Stimulated activated CD4-positive, alpha-beta T cell treated with anti-CD3 and anti-CD28 coated beads, Interleukin-1b, Interleukin-23, amount 100 ng/mL, for 48 hours (primary cell): ENCODE measurements around the gene ODAD2.

Experiments used
- DNase-seq: peaks from one replicate; pipeline ENCODE4 v3.0.0-alpha.2; 2020

ODAD2 gene

DNA sequence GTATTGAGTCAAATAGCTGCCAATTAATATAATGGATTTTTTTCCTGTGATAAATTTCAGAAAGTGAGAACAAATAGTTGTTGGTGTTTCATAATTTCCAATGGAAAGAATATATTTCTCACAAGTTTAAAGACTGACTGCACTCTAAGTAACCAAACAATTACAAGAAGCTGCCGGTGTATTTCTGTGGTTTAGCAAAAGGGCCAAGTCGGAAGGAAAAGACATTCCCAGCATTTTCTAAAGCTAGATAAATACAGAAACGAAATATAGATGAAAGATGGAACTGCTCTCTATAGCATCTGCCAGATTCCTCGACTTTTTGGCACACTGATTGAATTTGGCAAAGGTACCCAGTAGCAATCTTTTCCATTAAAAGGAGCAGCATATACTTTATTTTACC, 160.5 kb downstream of the ODAD2 start:
- DNase-seq = no peak

DNA sequence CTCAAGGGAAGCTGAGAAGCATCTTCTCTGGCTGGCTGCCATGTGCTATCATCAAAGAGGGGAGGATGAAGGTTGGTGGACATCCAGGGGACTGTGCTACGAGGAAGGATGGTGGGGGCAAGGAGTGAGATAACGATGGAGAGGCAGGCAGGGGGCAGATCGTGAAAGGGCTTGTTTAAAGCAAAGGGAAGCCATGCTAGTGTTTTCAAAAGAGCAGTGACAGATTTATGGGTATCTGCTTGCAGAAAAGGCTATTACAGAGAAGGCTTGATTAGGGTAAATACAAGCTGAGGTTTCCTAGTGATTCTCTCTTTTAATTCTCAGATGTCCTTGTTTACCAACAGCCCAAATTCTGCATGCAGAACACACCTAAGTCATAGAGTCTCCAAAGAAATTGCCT, 164.4 kb downstream of the ODAD2 start:
- no peak for DNase-seq

- no peak for DNase-seq
These were observed 165.1 kb downstream of the ODAD2 start for GRCh38 chr10:27833792-27834191.

DNA sequence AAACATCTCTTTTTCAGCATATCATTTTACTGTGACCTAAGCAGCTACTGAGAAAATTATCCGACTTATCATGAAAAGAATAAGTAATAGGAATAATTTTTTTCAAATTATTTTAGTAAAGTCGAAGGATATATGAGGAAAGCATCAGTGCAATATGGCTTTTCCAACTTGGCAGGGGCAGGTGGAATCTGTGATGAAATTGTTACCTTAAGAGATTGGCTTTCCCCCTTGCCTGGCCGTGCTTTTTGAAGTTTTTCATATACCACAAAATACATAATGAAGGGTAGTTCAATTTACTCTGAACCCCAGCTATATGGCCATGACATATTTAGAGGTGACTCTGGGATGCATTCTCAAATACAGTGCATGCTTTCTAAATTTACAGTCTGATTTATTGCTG, 166.1 kb downstream of the ODAD2 start:
- DNase-seq = no peak

- DNase-seq = no peak
These were observed 172.5 kb downstream of the ODAD2 start for GRCh38 chr10:27826369-27826768.

- DNase-seq = no peak
These were observed 176.6 kb downstream of the ODAD2 start for GRCh38 chr10:27822301-27822700.

DNA sequence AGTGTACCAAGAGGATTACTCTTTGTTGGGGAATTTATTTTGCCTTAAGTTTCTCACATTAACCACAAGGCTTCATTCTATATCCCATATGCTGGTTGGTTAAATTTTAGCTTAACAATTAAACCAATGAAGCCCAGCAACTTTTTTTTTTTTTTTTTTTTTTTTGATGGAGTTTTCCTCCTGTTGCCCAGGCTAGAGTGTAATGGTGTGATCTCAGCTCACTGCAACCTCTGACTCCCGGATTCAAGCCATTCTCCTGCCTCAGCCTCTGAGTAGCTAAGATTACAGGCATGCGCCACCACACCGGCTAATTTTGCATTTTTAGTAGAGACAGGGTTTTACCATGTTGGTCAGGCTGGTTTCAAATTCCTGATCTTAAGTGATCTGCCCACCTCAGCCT, 178.2 kb downstream of the ODAD2 start:
- DNase-seq = no peak

DNA sequence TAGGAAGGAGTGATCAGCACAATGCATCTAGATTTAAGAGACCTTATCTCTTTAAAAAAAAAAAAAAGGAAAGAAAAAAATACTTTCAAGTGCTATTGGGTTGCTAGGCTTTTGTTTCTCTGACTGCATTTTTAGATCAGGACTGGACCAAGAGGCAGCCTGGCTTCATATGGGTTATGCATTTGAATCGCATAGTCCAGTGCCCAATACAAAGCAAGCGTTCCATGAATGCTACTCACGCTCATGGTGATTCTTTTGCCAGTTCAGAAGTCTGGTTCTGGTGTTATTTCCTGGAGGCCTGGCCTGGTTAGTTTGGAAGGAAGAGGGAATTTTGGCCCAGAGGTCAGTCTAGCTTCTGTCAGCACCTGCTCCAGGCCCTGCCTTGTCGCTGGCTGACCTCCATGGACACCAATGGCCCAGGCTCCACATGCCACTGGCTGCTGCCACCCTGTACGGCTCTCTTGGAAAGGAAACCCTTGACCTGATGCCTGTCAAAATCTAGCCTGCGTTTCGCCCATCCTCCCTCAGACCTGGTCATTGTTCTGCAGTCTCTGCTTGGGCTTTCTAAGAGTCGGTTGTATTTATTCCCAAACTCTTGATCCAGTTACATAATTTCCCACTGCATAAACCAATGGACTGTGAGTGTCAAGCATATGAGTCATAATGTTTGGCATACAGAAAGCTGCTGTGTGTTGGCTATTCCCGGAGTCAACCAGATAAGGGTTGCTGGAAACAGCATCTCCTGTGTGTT, 178.9 kb downstream of the ODAD2 start:
- DNase-seq = no peak

DNA sequence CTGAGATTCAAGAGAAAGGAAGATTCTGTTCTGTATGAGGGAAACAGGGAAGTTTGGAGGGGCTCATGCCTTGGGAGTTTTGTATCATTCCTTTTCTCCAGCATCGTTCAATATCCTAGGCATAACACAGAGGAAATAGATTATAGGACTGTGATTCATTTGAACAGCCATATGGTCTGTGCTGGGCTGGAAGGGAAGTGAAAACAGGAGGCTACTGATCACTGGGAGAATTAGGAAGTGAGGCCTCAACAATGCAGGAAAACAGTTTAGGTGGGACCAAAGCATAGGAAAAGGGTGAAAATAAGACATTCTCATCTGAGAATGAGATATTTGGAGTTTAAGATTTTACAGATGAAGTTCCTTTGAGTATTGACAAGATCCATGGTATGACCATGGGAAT, 182.6 kb downstream of the ODAD2 start:
- no peak for DNase-seq

DNA sequence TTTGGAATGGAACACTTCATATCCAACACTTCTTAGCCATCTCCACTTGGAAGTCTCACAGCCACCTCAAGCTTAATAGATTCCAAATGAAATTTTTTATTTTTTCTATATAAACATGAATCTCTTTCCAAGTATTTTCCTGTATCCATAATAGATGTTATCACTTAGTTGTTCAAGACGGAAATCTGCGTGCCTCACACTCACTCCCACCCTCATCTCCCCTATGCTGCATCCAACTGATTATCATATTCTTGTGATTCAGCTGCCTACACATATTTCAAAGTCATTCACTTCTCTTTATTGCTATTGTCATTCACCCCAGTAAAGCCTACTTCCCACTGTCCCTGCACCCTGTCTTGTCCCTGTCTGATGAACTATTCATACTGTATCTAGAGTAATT, 183.0 kb downstream of the ODAD2 start:
- no peak for DNase-seq

GRCh38 chr10:27815261-27815660, 183.6 kb downstream of the ODAD2 start:
- DNase-seq = no peak

DNA sequence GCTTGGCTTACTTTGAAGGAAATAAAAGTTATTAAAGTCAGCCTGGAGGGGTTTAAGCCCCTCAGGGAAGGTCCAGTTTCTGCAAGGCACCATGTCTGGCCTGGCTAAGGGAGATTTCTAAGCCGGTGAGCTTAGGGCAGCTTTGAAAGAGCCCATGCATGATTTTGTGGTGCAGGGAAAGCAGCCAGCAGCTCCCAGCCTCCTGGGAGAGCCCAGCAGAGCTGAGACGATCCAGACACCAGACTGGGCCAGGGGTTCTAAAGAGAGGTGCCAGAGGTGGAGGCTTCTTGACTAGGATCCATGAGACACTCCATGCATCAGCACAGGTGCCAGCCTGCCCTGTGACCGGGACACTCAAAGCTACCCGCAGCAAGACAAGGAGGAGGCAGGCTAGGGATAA, 193.7 kb downstream of the ODAD2 start:
- no peak for DNase-seq

DNA sequence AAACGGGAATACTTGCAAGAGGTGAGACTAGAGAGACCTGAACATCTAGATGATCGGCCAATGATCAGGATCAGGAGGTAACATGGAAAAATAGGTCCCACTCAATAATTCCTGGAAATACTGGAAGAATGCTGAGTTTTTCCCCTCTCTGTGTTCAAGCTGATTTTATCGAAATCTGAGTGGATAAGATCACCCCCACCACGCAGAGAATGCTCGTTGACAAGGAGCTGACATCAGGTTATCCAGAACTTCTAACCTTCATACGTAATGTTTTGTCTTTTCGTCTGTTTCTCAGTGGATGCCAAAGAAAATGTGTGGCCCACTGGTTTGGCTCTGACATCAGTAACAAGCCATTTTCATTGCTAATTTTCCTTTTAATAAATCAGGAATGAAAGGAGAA, 194.7 kb downstream of the ODAD2 start:
- DNase-seq = no peak

DNA sequence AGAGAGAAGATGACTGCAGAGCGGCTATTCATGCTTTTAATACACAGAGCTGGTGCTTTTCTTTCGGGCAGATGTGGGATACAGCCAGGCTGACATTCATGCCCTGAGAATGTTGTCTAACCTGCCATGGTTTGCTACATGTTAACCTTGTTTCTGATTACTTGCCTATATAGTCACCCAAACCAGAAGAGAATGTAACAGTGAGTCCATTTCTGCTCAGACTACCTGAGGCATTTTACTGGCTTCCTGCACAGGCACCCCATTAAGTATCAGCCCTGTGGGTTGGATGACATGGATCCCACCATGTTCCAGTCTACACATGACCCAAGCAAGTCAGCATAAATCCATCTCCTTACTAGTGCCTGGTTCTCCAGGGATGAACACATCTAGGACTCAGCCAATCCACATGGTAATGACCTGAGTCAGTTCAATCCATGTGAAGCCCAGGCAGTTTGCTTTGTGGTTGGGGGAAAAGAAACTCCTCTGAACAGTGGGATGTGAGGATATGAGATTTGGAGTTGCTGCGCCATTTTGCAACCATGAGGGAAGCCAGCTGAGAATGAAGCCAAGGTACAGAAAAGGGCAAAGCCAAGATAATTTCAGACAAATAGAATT, 197.6 kb downstream of the ODAD2 start:
- no peak for DNase-seq

GRCh38 chr10:27799046-27799445, 199.8 kb downstream of the ODAD2 start:
- DNase-seq = no peak

- no peak for DNase-seq
These were observed 204.7 kb downstream of the ODAD2 start for GRCh38 chr10:27794157-27794556.

- no peak for DNase-seq
These were observed 206.7 kb downstream of the ODAD2 start for GRCh38 chr10:27792216-27792615.

- no peak for DNase-seq
These were observed 214.6 kb downstream of the ODAD2 start for GRCh38 chr10:27784272-27784671.

- peak; percentile 35 for DNase-seq
These were observed 215.2 kb downstream of the ODAD2 start for GRCh38 chr10:27783660-27784059.

GRCh38 chr10:27779462-27780015, 219.3 kb downstream of the ODAD2 start:
- no peak for DNase-seq

DNA sequence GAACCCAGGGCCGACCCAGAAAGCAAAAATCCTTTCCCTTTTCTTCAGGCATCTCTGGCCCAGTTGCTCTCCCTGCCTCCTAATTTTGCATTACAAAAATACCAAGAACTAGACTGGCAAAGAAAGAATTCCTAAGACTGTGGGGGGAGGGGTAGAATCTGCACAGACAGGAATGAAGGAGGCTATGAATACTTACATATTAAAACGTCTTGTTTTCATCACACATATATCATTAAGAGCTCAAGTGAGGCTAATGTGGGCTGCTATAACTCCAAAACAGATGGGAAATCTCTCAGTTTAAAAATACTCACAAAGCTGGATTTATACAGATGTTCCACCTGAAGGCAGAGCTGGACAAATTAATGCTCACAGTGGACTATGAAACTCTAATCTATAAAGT, 224.0 kb downstream of the ODAD2 start:
- no peak for DNase-seq

- DNase-seq = peak; percentile 2
These were observed 227.6 kb downstream of the ODAD2 start for GRCh38 chr10:27771231-27771630.

- no peak for DNase-seq
These were observed 228.7 kb downstream of the ODAD2 start for GRCh38 chr10:27770181-27770580.
